Measurements from ENCODE around the gene ADAMTS12.

ADAMTS12 gene

DNA sequence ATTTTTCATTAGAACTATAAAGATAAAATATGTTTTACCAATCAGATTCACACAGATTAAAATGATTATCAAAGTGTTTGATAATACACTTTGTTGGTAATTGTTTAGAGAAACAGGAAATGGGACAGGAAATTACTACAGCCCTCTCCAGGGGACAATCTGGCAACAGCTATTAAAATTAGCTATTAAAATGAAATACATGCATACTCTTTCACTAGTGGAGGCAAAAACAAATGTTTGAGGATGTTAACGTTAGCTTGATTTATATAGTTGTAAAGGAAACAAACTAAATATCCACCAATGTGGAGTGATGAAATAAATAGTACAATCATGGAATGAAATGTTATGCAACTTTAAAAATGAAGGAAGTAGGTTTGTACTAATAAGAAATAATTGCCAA lies 397.3 kb downstream of the ADAMTS12 start:
- H3K14ac ChIP-seq (ENCODE audit: low read length in 2 of 2): no peak overlapping the region
- no peak overlapping the region for H3K4me2 ChIP-seq (ENCODE audit: low read length, poor library complexity, severe bottlenecking)
- no peak overlapping the region for H3K4ac ChIP-seq (ENCODE audit: low read depth in 1 of 2, low read length in 2 of 2)
- H3K9me3 ChIP-seq (ENCODE audit: control insufficient read depth, low read length): no peaks in the 10 kb centered on the region
- no peak overlapping the region for H2AFZ ChIP-seq (ENCODE audit: low read depth, low read length)
- no CpG with 5 or more reads among the region's 1 CpG for WGBS
- H4K91ac ChIP-seq (ENCODE audit: low read length): no peak overlapping the region
- no peak overlapping the region for H2BK15ac ChIP-seq (ENCODE audit: low read depth, poor library complexity, severe bottlenecking)
- no peaks in the 10 kb centered on the region for H3K4me1 ChIP-seq (ENCODE audit: control insufficient read depth, insufficient read depth, low read depth, low read length)
- no peak overlapping the region for H2BK12ac ChIP-seq (ENCODE audit: low read length in 2 of 2)
- H3K23ac ChIP-seq (ENCODE audit: low read length in 2 of 2): no peak overlapping the region
- no peaks in the 10 kb centered on the region for H3K79me1 ChIP-seq (replicated peaks; ENCODE audit: low read length, poor library complexity, severe bottlenecking)
- H4K8ac ChIP-seq (ENCODE audit: low read length): no peak overlapping the region
- H2AK5ac ChIP-seq (ENCODE audit: low read length, severe bottlenecking): no peak overlapping the region
- H3K4me3 ChIP-seq (ENCODE audit: insufficient read depth in 1 of 2, low read depth in 1 of 2, low read length in 2 of 2): no peak overlapping the region
- no peak overlapping the region for H2BK5ac ChIP-seq (ENCODE audit: low read depth, low read length, poor library complexity, severe bottlenecking)
- H3K36me3 ChIP-seq (ENCODE audit: control insufficient read depth in 1 of 2, insufficient read depth in 2 of 2, low read depth in 1 of 2, low read length in 2 of 2): no peaks in the 10 kb centered on the region
- no peak for DNase-seq
- H3K27ac ChIP-seq (ENCODE audit: low read length, poor library complexity, severe bottlenecking): no peak overlapping the region
- no peak overlapping the region for H3K18ac ChIP-seq (ENCODE audit: low read depth in 1 of 2, low read length in 2 of 2)
- H3K9ac ChIP-seq (ENCODE audit: low read length): no peak overlapping the region
- H3K27me3 ChIP-seq (ENCODE audit: control insufficient read depth in 1 of 2, insufficient read depth in 1 of 2, low read length in 2 of 2): no peaks in the 10 kb centered on the region
- no peak overlapping the region for H2BK120ac ChIP-seq (ENCODE audit: low read depth, low read length)

DNA sequence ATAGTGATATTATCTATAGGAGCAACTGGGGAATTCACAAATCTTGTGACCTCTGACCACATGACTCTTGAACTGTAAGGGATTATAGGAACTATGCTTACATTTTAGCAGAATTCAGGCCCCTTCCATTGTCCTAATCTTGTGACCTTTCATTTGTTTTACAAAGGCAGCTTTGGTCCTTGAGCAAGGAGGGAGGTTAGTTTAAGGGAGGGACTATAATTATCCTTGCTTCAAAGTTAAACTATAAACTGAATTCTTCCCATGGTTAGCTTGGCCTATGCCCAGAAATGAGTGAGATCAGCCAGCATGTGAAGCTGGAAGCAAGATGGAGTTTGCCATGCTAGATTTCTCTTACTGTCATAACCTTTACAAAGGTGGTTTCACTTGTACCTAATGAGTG lies 399.8 kb downstream of the ADAMTS12 start:
- Histone ChIP-seq H3K14ac (ENCODE audit: low read length in 2 of 2) (no peak overlapping the region), H3K79me1 (replicated peaks; ENCODE audit: low read length, poor library complexity, severe bottlenecking) (no peaks in the 10 kb centered on the region), H3K23ac (ENCODE audit: low read length in 2 of 2) (no peak overlapping the region), H3K18ac (ENCODE audit: low read depth in 1 of 2, low read length in 2 of 2) (no peak overlapping the region), H2AK5ac (ENCODE audit: low read length, severe bottlenecking) (no peak overlapping the region), H2BK15ac (ENCODE audit: low read depth, poor library complexity, severe bottlenecking) (no peak overlapping the region), H3K4me2 (ENCODE audit: low read length, poor library complexity, severe bottlenecking) (no peak overlapping the region), H3K27ac (ENCODE audit: low read length, poor library complexity, severe bottlenecking) (no peak overlapping the region), H3K27me3 (ENCODE audit: control insufficient read depth in 1 of 2, insufficient read depth in 1 of 2, low read length in 2 of 2) (no peaks in the 10 kb centered on the region), H2AFZ (ENCODE audit: low read depth, low read length) (no peak overlapping the region), H3K9me3 (ENCODE audit: control insufficient read depth, low read length) (no peaks in the 10 kb centered on the region), H2BK12ac (ENCODE audit: low read length in 2 of 2) (no peak overlapping the region), H3K4me1 (ENCODE audit: control insufficient read depth, insufficient read depth, low read depth, low read length) (no peaks in the 10 kb centered on the region), H3K36me3 (ENCODE audit: control insufficient read depth in 1 of 2, insufficient read depth in 2 of 2, low read depth in 1 of 2, low read length in 2 of 2) (no peaks in the 10 kb centered on the region), H3K4me3 (ENCODE audit: insufficient read depth in 1 of 2, low read depth in 1 of 2, low read length in 2 of 2) (no peak overlapping the region), H2BK120ac (ENCODE audit: low read depth, low read length) (no peak overlapping the region), H3K9ac (ENCODE audit: low read length) (no peak overlapping the region), H2BK5ac (ENCODE audit: low read depth, low read length, poor library complexity, severe bottlenecking) (no peak overlapping the region), H4K91ac (ENCODE audit: low read length) (no peak overlapping the region), H3K4ac (ENCODE audit: low read depth in 1 of 2, low read length in 2 of 2) (no peak overlapping the region), H4K8ac (ENCODE audit: low read length) (no peak overlapping the region)
- no peak for DNase-seq

DNA sequence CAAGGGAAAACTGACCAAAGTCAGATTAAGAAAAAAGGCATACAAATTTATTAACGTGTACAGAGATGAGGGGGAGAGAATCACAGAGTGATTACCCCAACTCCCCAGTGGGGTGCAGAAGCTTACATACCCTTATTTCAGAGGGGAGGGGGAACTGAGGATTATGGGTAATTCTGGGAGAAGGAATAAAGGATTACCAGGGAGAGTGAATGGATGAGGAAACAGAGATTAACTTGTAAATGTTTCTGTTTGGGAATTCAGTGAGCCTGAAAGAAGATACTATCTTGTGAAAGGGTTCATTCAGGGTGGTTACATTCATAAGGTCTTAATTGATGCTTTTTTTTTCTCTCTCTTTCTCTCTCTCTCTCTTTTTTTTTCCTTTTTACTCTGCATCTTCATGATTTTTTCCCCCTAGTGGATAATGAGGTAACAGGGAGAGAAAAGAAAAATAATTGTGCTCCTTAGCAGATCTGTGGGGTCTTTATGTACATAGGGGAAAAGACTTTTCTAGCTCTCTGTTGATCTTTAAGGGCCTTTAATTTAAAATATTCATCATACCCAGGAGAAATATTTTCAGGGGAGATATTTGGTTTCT lies 401.6 kb downstream of the ADAMTS12 start:
- Histone ChIP-seq H4K8ac (ENCODE audit: low read length) (no peak overlapping the region), H3K4me3 (ENCODE audit: insufficient read depth in 1 of 2, low read depth in 1 of 2, low read length in 2 of 2) (no peak overlapping the region), H2BK5ac (ENCODE audit: low read depth, low read length, poor library complexity, severe bottlenecking) (no peak overlapping the region), H3K36me3 (ENCODE audit: control insufficient read depth in 1 of 2, insufficient read depth in 2 of 2, low read depth in 1 of 2, low read length in 2 of 2) (no peaks in the 10 kb centered on the region), H3K4me1 (ENCODE audit: control insufficient read depth, insufficient read depth, low read depth, low read length) (no peaks in the 10 kb centered on the region), H2AK5ac (ENCODE audit: low read length, severe bottlenecking) (no peak overlapping the region), H3K14ac (ENCODE audit: low read length in 2 of 2) (no peak overlapping the region), H2BK12ac (ENCODE audit: low read length in 2 of 2) (no peak overlapping the region), H3K79me1 (replicated peaks; ENCODE audit: low read length, poor library complexity, severe bottlenecking) (no peaks in the 10 kb centered on the region), H2BK15ac (ENCODE audit: low read depth, poor library complexity, severe bottlenecking) (no peak overlapping the region), H3K9ac (ENCODE audit: low read length) (no peak overlapping the region), H3K4me2 (ENCODE audit: low read length, poor library complexity, severe bottlenecking) (no peak overlapping the region), H3K9me3 (ENCODE audit: control insufficient read depth, low read length) (no peaks in the 10 kb centered on the region), H4K91ac (ENCODE audit: low read length) (no peak overlapping the region), H3K23ac (ENCODE audit: low read length in 2 of 2) (no peak overlapping the region), H2BK120ac (ENCODE audit: low read depth, low read length) (no peak overlapping the region), H2AFZ (ENCODE audit: low read depth, low read length) (no peak overlapping the region), H3K27ac (ENCODE audit: low read length, poor library complexity, severe bottlenecking) (no peak overlapping the region), H3K4ac (ENCODE audit: low read depth in 1 of 2, low read length in 2 of 2) (no peak overlapping the region), H3K18ac (ENCODE audit: low read depth in 1 of 2, low read length in 2 of 2) (no peak overlapping the region), H3K27me3 (ENCODE audit: control insufficient read depth in 1 of 2, insufficient read depth in 1 of 2, low read length in 2 of 2) (no peaks in the 10 kb centered on the region)
- WGBS: 58% methylated on average over 1 of the region's 1 CpG
- DNase-seq: no peak

DNA sequence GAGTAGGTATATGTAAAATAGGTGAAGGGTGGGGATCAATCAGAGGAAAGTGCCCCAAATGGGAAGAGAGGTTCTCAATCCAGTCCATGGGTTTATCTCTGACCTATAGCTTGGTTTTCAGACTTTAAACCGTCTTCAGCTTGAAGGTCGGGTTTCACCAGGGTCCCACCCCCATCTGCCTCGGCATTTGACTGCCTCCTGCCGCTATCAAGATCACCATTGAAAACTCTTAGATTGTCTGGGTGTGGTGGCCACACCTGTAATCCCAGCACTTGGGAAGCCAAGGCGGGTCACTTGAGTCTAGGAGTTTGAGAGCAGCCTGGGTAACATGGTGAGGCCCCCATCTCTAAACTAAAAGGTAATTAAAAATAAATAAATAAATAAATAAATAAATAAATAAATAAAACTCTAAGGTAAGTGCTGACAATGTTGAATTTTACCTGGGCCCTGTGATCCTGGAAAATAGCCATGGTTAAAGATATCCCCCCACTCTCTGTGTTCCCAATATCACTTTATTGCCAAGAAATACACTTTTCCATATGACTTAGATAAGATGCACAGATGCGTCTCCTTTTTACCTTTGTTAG lies 402.2 kb downstream of the ADAMTS12 start:
- Histone ChIP-seq H3K36me3 (ENCODE audit: control insufficient read depth in 1 of 2, insufficient read depth in 2 of 2, low read depth in 1 of 2, low read length in 2 of 2) (no peaks in the 10 kb centered on the region), H3K9me3 (ENCODE audit: control insufficient read depth, low read length) (no peaks in the 10 kb centered on the region), H3K4ac (ENCODE audit: low read depth in 1 of 2, low read length in 2 of 2) (no peak overlapping the region), H3K4me1 (ENCODE audit: control insufficient read depth, insufficient read depth, low read depth, low read length) (no peaks in the 10 kb centered on the region), H3K79me1 (replicated peaks; ENCODE audit: low read length, poor library complexity, severe bottlenecking) (no peaks in the 10 kb centered on the region), H3K27ac (ENCODE audit: low read length, poor library complexity, severe bottlenecking) (no peak overlapping the region), H4K91ac (ENCODE audit: low read length) (no peak overlapping the region), H3K4me3 (ENCODE audit: insufficient read depth in 1 of 2, low read depth in 1 of 2, low read length in 2 of 2) (no peak overlapping the region), H3K18ac (ENCODE audit: low read depth in 1 of 2, low read length in 2 of 2) (no peak overlapping the region), H2BK15ac (ENCODE audit: low read depth, poor library complexity, severe bottlenecking) (no peak overlapping the region), H4K8ac (ENCODE audit: low read length) (no peak overlapping the region), H2BK120ac (ENCODE audit: low read depth, low read length) (no peak overlapping the region), H3K9ac (ENCODE audit: low read length) (no peak overlapping the region), H2BK5ac (ENCODE audit: low read depth, low read length, poor library complexity, severe bottlenecking) (no peak overlapping the region), H3K14ac (ENCODE audit: low read length in 2 of 2) (no peak overlapping the region), H2AFZ (ENCODE audit: low read depth, low read length) (no peak overlapping the region), H3K23ac (ENCODE audit: low read length in 2 of 2) (no peak overlapping the region), H2BK12ac (ENCODE audit: low read length in 2 of 2) (no peak overlapping the region), H3K27me3 (ENCODE audit: control insufficient read depth in 1 of 2, insufficient read depth in 1 of 2, low read length in 2 of 2) (no peaks in the 10 kb centered on the region), H2AK5ac (ENCODE audit: low read length, severe bottlenecking) (no peak overlapping the region), H3K4me2 (ENCODE audit: low read length, poor library complexity, severe bottlenecking) (no peak overlapping the region)
- no peak for DNase-seq
- 74% methylated on average over 5 of the region's 6 CpGs for whole genome bisulfite sequencing

All from mesenchymal stem cell (in vitro differentiated cells and primary cell).